Small intestine (tissue), 16 donors: ENCODE data around the gene PER3. TPM values are rescaled to one million over a fixed set of nuclear protein-coding genes. Genes with fewer than 3 reads are reported as not detected.

Experiments used
- DNase-seq, 2 donors: peaks; one replicate each; pipeline versions ENCODE4 v3.0.0 to v3.0.0-alpha.2; 2013
- FAIRE-seq: peaks from 2 replicates; lab custom pipeline; 2012; peaks lifted over from hg19 to GRCh38; lab: Jason Lieb, UNC
- H3K27ac ChIP-seq, 3 donors: one replicate each; pipeline ENCODE4 v1.5.1; 2013; ENCODE audit warnings: low read length in 2 of 3, mild to moderate bottlenecking in 2 of 3, control low read depth in 1 of 3, inconsistent platforms in 1 of 3, low read depth in 1 of 3, moderate library complexity in 1 of 3
- H3K27me3 ChIP-seq, 3 donors: one replicate each; pipeline ENCODE4 v1.6.1; 2013; ENCODE audit warnings: low read length in 3 of 3, inconsistent platforms in 1 of 3; ENCODE audit not compliant: control insufficient read depth in 3 of 3, insufficient read depth in 3 of 3
- H3K36me3 ChIP-seq, 3 donors: one replicate each; pipeline ENCODE4 v1.6.1; 2013; ENCODE audit warnings: low read length in 3 of 3, inconsistent platforms in 1 of 3, low read depth in 1 of 3, mild to moderate bottlenecking in 1 of 3, moderate library complexity in 1 of 3; ENCODE audit not compliant: control insufficient read depth in 3 of 3, insufficient read depth in 2 of 3
- H3K4me1 ChIP-seq, 3 donors: one replicate each; pipeline ENCODE4 v1.6.1; 2013; ENCODE audit warnings: low read length in 2 of 3, inconsistent platforms in 1 of 3, low read depth in 1 of 3, mild to moderate bottlenecking in 1 of 3, moderate library complexity in 1 of 3; ENCODE audit not compliant: control insufficient read depth in 3 of 3, insufficient read depth in 2 of 3
- H3K4me3 ChIP-seq, 3 donors: one replicate each; pipeline ENCODE4 v1.5.1; 2013; ENCODE audit warnings: low read length in 3 of 3, control low read depth in 1 of 3, inconsistent platforms in 1 of 3, low read depth in 1 of 3, mild to moderate bottlenecking in 1 of 3, moderate library complexity in 1 of 3
- H3K9me3 ChIP-seq, 2 donors: one replicate each; pipeline ENCODE4 v1.6.1; 2013; ENCODE audit warnings: low read depth in 1 of 2, low read length in 1 of 2; ENCODE audit not compliant: control insufficient read depth in 2 of 2, insufficient read depth in 1 of 2
- WGBS, 3 donors: extraction: QIAGEN DNeasy Blood & Tissue Kit; methylation state at CpG; one replicate each; pipeline ENCODE4 v1.1.7; 2013; 5-methylcytosine and 5-hydroxymethylcytosine counted together
- long read RNA-seq, 10 donors: transcript quantifications; one replicate each; lab custom pipeline, GENCODE V29; 2026
- polyA plus RNA-seq, 4 donors: library from polyadenylated mRNA; stranded (reverse) in 3 of 4; unstranded in 1 of 4; fragments of 200-250 nt in 3 of 4; fragments of 120-200 nt in 1 of 4; gene quantifications; one replicate each; pipeline versions ENCODE4 v1.2.1 to v1.2.3, GENCODE V29; 2013
- donor health status: healthy with polysubstance abuse.
- donor health status: control.
- donor health status: control.
- donor health status: Bipolar disorder and iron deficiency.
- donor health status: healthy.

PER3 gene
- 1 to 10 TPM; 2.5 to 4.9 (median 3.5) TPM for polyA plus RNA-seq
- long read RNA-seq, donor 1: 0 reads
- long read RNA-seq, donor 2: 0 reads
- long read RNA-seq, donor 3: 0 reads
- long read RNA-seq, donor 4: 0 reads
- long read RNA-seq, donor 5: 0 reads
- long read RNA-seq, donor 6, partial matches to known transcripts: 0 of 1 reads
- long read RNA-seq, donor 6, other reads (novel, unspliced or antisense): 0 of 1 reads
- long read RNA-seq, donor 7: 0 reads
- long read RNA-seq, donor 8: 0 reads
- long read RNA-seq, donor 9: 0 reads
- long read RNA-seq, donor 10: 0 reads

- Histone ChIP-seq H3K36me3 (peaks cover 0 to 11% (median 0%) of the 10 kb centered on the region in 3 donors), H3K27me3 (peaks cover 0 to 6% (median 0%) of the 10 kb centered on the region in 3 donors), H3K9me3 (peaks cover 0 to 9% of the 10 kb centered on the region in 2 donors), H3K27ac (peak within 1 kb of the TSS in 2 of 3 donors; percentile 84 to 87), H3K4me3 (peak within 1 kb of the TSS; percentile 33 to 58 (median 54)), H3K4me1 (peaks cover 3 to 12% (median 9%) of the 10 kb centered on the region in 3 donors)
- DNase-seq (peak; percentile 96 to 97), FAIRE-seq (no peak)
- WGBS, 3 donors: 1 to 3% (median 1%) methylated on average over 48 to 90 of the region's 90 CpGs
These were observed at the start of gene PER3 for GRCh38 chr1:7783826-7784491. TSS of gene PER3 (plus strand) at chr1:7784291. CDS start at chr1:7784878, 587 bp downstream.

- FAIRE-seq: no peak
These were observed 46.0 kb upstream of the PER3 start for GRCh38 chr1:7738044-7738443.

GRCh38 chr1:7743346-7743745 lies 40.7 kb upstream of the PER3 start:
- Histone ChIP-seq H3K4me1 (no peaks in the 10 kb centered on the region), H3K27me3 (no peaks in the 10 kb centered on the region), H3K27ac (no peak overlapping the region), H3K4me3 (no peak overlapping the region), H3K9me3 (no peaks in the 10 kb centered on the region), H3K36me3 (peaks cover 0 to 7% (median 0%) of the 10 kb centered on the region in 3 donors)
- FAIRE-seq (no peak), DNase-seq (no peak)
- 86 to 92% (median 92%) methylated on average over 6 of the region's 6 CpGs for WGBS, 3 donors

More at GRCh38 chr1:7738044-7738443, 46.0 kb upstream of the PER3 start:
- H3K27ac ChIP-seq: no peak overlapping the region
- no peaks in the 10 kb centered on the region for H3K27me3 ChIP-seq
- no peak overlapping the region for H3K4me3 ChIP-seq
- peaks cover 0 to 19% (median 0%) of the 10 kb centered on the region in 3 donors for H3K36me3 ChIP-seq
- no peaks in the 10 kb centered on the region for H3K4me1 ChIP-seq
- H3K9me3 ChIP-seq: no peaks in the 10 kb centered on the region
- 91 to 94% (median 92%) methylated on average over 6 of the region's 6 CpGs for WGBS, 3 donors
- DNase-seq: no peak

GRCh38 chr1:7744882-7745281 lies 39.2 kb upstream of the PER3 start:
- Histone ChIP-seq H3K4me3 (no peak overlapping the region), H3K36me3 (peaks cover 0 to 7% (median 0%) of the 10 kb centered on the region in 3 donors), H3K27ac (no peak overlapping the region), H3K9me3 (no peaks in the 10 kb centered on the region), H3K4me1 (no peaks in the 10 kb centered on the region), H3K27me3 (no peaks in the 10 kb centered on the region)
- DNase-seq: no peak
- 88 to 94% (median 94%) methylated on average over 9 of the region's 9 CpGs for WGBS, 3 donors
- no peak for FAIRE-seq

GRCh38 chr1:7745783-7746182 lies 38.3 kb upstream of the PER3 start:
- Histone ChIP-seq H3K9me3 (no peaks in the 10 kb centered on the region), H3K4me3 (no peak overlapping the region), H3K36me3 (peaks cover 0 to 8% (median 0%) of the 10 kb centered on the region in 3 donors), H3K27ac (no peak overlapping the region), H3K4me1 (no peaks in the 10 kb centered on the region), H3K27me3 (no peaks in the 10 kb centered on the region)
- DNase-seq (no peak), FAIRE-seq (no peak)
- WGBS, 3 donors: 87 to 89% (median 88%) methylated on average over 10 of the region's 10 CpGs

GRCh38 chr1:7747605-7748004 lies 36.5 kb upstream of the PER3 start:
- no peak for FAIRE-seq
- WGBS, 3 donors: 66 to 72% (median 72%) methylated on average over 5 of the region's 5 CpGs

GRCh38 chr1:7749126-7749525 lies 35.0 kb upstream of the PER3 start:
- FAIRE-seq (no peak), DNase-seq (no peak)
- peaks cover 0 to 3% (median 0%) of the 10 kb centered on the region in 3 donors for H3K4me1 ChIP-seq
- WGBS, 3 donors: 62 to 77% (median 66%) methylated on average over 5 of the region's 5 CpGs
- H3K27me3 ChIP-seq: no peaks in the 10 kb centered on the region
- peaks cover 0 to 8% (median 0%) of the 10 kb centered on the region in 3 donors for H3K36me3 ChIP-seq
- no peak overlapping the region for H3K4me3 ChIP-seq
- no peaks in the 10 kb centered on the region for H3K9me3 ChIP-seq
- no peak overlapping the region for H3K27ac ChIP-seq

More at GRCh38 chr1:7747605-7748004, 36.5 kb upstream of the PER3 start:
- H3K27me3 ChIP-seq: no peaks in the 10 kb centered on the region
- no peak overlapping the region for H3K27ac ChIP-seq
- no peaks in the 10 kb centered on the region for H3K9me3 ChIP-seq
- no peak overlapping the region for H3K4me3 ChIP-seq
- no peak for DNase-seq
- H3K4me1 ChIP-seq: no peaks in the 10 kb centered on the region
- H3K36me3 ChIP-seq: peaks cover 0 to 8% (median 0%) of the 10 kb centered on the region in 3 donors

GRCh38 chr1:7751174-7751573 lies 32.9 kb upstream of the PER3 start:
- no peaks in the 10 kb centered on the region for H3K9me3 ChIP-seq
- no peaks in the 10 kb centered on the region for H3K27me3 ChIP-seq
- no peak for DNase-seq
- WGBS, 3 donors: 89 to 90% (median 89%) methylated on average over 11 of the region's 11 CpGs
- H3K4me1 ChIP-seq: peaks cover 0 to 3% (median 0%) of the 10 kb centered on the region in 3 donors
- FAIRE-seq: no peak
- no peak overlapping the region for H3K4me3 ChIP-seq
- H3K36me3 ChIP-seq: peaks cover 0 to 4% (median 0%) of the 10 kb centered on the region in 3 donors
- H3K27ac ChIP-seq: no peak overlapping the region
